Caco-2 (cell line): ENCODE results near the gene ATAD3A. TPM values are rescaled to one million over a fixed set of nuclear protein-coding genes. Genes with fewer than 3 reads are reported as not detected.
A peak's percentile ranks its signal among the peaks of the same experiment; 100 is the strongest.
"Not testable (repeated sequence)": the region's sequence is repeated elsewhere in the genome, so short reads cannot be mapped to it uniquely, and the experiment has no call there.

ENCODE experiments used
- BruUV-seq: library from RNA; stranded (reverse); fragments of 400-500 nt; replicated peaks from 2 replicates; lab custom pipeline; 2021; lab: Mats Ljungman, UMichigan
- CTCF ChIA-PET: fragments of 300-600 bp; sonication (Branson Sonifier 250); formaldehyde crosslinking; loops from one replicate; lab custom pipeline; 2022; ENCODE audit warnings: antibody characterized with exemption; lab: Charles Lee
- POLR2A ChIA-PET: fragments of 300-600 bp; sonication (Branson Sonifier 250); formaldehyde crosslinking; loops from one replicate; lab custom pipeline; 2022; ENCODE audit warnings: antibody characterized with exemption; lab: Charles Lee
- DNase-seq, 2 experiments: peaks; one replicate each; pipeline versions ENCODE4 v3.0.0 to v3.0.0-alpha.2; 2020 to 2022
- H3K27me3 ChIP-seq: replicated peaks from 2 replicates; pipeline ENCODE4 v1.6.0; 2011; ENCODE audit warnings: low read length; ENCODE audit not compliant: control insufficient read depth, insufficient read depth
- H3K36me3 ChIP-seq: 2 replicates; pipeline ENCODE4 v1.5.1; 2011; ENCODE audit warnings: low read length; ENCODE audit not compliant: control insufficient read depth, insufficient read depth
- H3K4me1 ChIP-seq: fragments of 250-450 bp; sonication (Bioruptor Pico); 2 replicates; pipeline ENCODE4 v1.5.1; 2020; ENCODE audit warnings: mild to moderate bottlenecking
- H3K4me3 ChIP-seq: 2 replicates; pipeline ENCODE4 v1.5.1; 2011; ENCODE audit warnings: low read depth, mild to moderate bottlenecking, control low read depth, low read length
- H3K9me3 ChIP-seq: fragments of 250-450 bp; sonication (Bioruptor Pico); 2 replicates; pipeline ENCODE4 v1.5.1; 2020; ENCODE audit warnings: mild to moderate bottlenecking, moderate library complexity
- H3K27ac Mint-ChIP-seq: one replicate; pipeline ENCODE4 v1.8.0; 2022; ENCODE audit warnings: mixed read lengths; ENCODE audit not compliant: unreplicated experiment
- H3K27me3 Mint-ChIP-seq: one replicate; pipeline ENCODE4 v1.8.0; 2022; ENCODE audit warnings: mixed read lengths; ENCODE audit not compliant: insufficient read depth, unreplicated experiment
- H3K36me3 Mint-ChIP-seq: one replicate; pipeline ENCODE4 v1.8.0; 2022; ENCODE audit warnings: mild to moderate bottlenecking, mixed read lengths; ENCODE audit not compliant: insufficient read depth, unreplicated experiment
- H3K4me1 Mint-ChIP-seq: one replicate; pipeline ENCODE4 v1.8.0; 2022; ENCODE audit warnings: low read depth, mixed read lengths; ENCODE audit not compliant: unreplicated experiment
- H3K4me3 Mint-ChIP-seq: one replicate; pipeline ENCODE4 v1.8.0; 2022; ENCODE audit warnings: mild to moderate bottlenecking, moderate library complexity, mixed read lengths; ENCODE audit not compliant: unreplicated experiment
- H3K9me3 Mint-ChIP-seq: one replicate; pipeline ENCODE4 v1.8.0; 2022; ENCODE audit warnings: mixed read lengths; ENCODE audit not compliant: unreplicated experiment
- intact Hi-C: fragments of 100-400 bp; cut with micrococcal nuclease; formaldehyde crosslinking; loops from one replicate; pipeline ENCODE4 v1.10.0; 2022; ENCODE audit not compliant: unreplicated experiment
- total RNA-seq: library from RNA; stranded (reverse); gene quantifications from 2 replicates; pipeline ENCODE4 v1.2.3, GENCODE V29; 2022
- TF ChIP-seq, protein P1 (sequence below), 2 experiments: fragments of 200-600 bp in 1 of 2; IDR thresholded peaks; 1 replicate in 1 of 2; 2 replicates in 1 of 2; pipeline versions ENCODE4 v1.5.1 to v1.8.0; 2011 to 2022; ENCODE audit warnings: antibody characterized with exemption in 1 of 2, control low read depth in 1 of 2, inconsistent platforms in 1 of 2, low read depth in 1 of 2, low read length in 1 of 2, mild to moderate bottlenecking in 1 of 2, moderate library complexity in 1 of 2; ENCODE audit not compliant: insufficient read depth in 1 of 2, severe bottlenecking in 1 of 2, unreplicated experiment in 1 of 2

Gene ATAD3A
- total RNA-seq, 1 experiment from 2014 or later: 58.6 TPM

DNA sequence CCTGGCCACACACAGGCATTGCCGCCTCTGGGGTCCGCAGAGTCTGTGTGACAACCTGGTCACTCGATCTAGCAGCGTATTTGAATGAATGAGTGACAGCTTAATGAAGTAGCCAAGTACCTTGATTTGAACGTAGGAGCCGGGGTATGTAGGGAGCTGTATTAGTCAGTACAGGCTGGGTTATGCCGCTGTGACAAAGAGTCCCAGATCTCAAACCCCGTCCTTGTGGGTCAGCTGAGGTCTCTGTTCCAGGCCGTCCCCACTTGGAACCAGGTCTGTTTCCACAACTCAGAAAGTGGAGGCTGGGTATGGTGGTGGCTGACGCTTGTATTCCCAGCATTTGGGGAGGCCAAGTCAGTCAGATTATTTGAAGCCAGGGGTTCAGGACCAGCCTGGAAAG, 20.4 kb upstream of the ATAD3A start:
- peaks cover 82% of the 10 kb centered on the region for H3K36me3 Mint-ChIP-seq
- H3K36me3 ChIP-seq: peaks cover 4% of the 10 kb centered on the region

DNA sequence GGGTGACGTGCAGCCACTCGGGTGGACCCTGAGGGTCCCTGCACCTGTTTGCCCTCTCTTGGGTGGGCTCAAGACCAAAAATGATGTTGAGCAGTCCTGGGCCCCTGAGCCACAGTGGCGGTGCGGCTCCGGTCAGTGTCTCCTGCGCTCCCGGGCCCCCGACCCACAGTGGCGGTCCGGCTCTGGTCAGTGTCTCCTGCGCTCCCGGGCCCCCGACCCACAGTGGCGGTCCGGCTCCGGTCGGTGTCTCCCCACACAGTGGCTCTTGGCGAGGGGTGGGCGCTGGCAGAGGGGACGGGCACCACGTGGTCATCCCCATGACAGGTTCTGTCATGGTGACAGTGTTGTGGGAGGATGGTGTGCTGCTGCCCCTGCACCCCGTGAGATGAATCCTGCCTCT, 17.7 kb upstream of the ATAD3A start:
- H3K9me3 ChIP-seq, H3K27me3 Mint-ChIP-seq, H3K4me1 Mint-ChIP-seq, H3K36me3 ChIP-seq, H3K4me3 Mint-ChIP-seq, intact Hi-C loops, H3K27ac Mint-ChIP-seq, H3K4me3 ChIP-seq, H3K4me1 ChIP-seq, H3K27me3 ChIP-seq, DNase-seq, CTCF ChIA-PET, H3K9me3 Mint-ChIP-seq, BruUV-seq, POLR2A ChIA-PET: not testable (repeated sequence)
- peaks cover 60% of the 10 kb centered on the region for H3K36me3 Mint-ChIP-seq

More for the DNA sequence above, 20.4 kb upstream of the ATAD3A start:
- H3K27ac Mint-ChIP-seq: no peak overlapping the region
- H3K9me3 Mint-ChIP-seq: no peaks in the 10 kb centered on the region
- ChIA-PET POLR2A (no interaction called here), CTCF (interaction anchor here (1.1 kb wide), 1 partner anchor 13 kb away, joined by 5 read pairs; no protein-coding TSS in a partner anchor)
- no peaks in the 10 kb centered on the region for H3K4me1 Mint-ChIP-seq
- Histone ChIP-seq H3K27me3 (no peaks in the 10 kb centered on the region), H3K4me1 (no peaks in the 10 kb centered on the region), H3K9me3 (no peaks in the 10 kb centered on the region), H3K4me3 (no peak overlapping the region)
- no peak for DNase-seq
- H3K4me3 Mint-ChIP-seq: no peak overlapping the region
- no peaks in the 10 kb centered on the region for H3K27me3 Mint-ChIP-seq
- intact Hi-C loops: no loop called here
- TF ChIP-seq, protein P1, sequence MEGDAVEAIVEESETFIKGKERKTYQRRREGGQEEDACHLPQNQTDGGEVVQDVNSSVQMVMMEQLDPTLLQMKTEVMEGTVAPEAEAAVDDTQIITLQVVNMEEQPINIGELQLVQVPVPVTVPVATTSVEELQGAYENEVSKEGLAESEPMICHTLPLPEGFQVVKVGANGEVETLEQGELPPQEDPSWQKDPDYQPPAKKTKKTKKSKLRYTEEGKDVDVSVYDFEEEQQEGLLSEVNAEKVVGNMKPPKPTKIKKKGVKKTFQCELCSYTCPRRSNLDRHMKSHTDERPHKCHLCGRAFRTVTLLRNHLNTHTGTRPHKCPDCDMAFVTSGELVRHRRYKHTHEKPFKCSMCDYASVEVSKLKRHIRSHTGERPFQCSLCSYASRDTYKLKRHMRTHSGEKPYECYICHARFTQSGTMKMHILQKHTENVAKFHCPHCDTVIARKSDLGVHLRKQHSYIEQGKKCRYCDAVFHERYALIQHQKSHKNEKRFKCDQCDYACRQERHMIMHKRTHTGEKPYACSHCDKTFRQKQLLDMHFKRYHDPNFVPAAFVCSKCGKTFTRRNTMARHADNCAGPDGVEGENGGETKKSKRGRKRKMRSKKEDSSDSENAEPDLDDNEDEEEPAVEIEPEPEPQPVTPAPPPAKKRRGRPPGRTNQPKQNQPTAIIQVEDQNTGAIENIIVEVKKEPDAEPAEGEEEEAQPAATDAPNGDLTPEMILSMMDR (IDR thresholded peaks at IDR 0.05; ENCODE audit: insufficient read depth in 1 of 2, low read depth in 1 of 2, low read length in 1 of 2, severe bottlenecking in 1 of 2, unreplicated experiment in 1 of 2): no peak
- no TSS peak for BruUV-seq

DNA sequence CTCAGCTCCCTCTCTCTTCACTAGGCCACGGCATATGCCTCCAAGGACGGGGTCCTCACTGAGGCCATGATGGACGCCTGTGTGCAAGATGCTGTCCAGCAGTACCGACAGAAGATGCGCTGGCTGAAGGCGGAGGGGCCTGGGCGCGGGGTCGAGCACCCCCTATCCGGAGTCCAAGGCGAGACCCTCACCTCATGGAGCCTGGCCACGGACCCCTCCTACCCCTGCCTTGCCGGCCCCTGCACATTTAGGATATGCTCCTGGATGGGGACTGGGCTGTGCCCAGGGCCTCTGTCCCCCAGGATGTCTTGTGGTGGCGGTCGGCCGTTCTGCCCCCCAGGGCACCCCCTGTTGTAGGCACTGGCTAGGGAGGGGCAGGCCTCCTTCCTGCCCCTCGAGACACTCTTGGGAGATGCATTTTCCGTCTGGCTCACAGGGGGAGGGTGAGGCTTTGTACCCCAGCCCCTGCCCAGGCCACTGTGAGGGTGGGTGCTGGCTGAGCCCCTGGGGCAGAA, 16.4 kb upstream of the ATAD3A start:
- H3K36me3 ChIP-seq, H3K27ac Mint-ChIP-seq, H3K4me3 ChIP-seq, POLR2A ChIA-PET, BruUV-seq, H3K9me3 Mint-ChIP-seq, H3K4me1 ChIP-seq, CTCF ChIA-PET, DNase-seq, H3K9me3 ChIP-seq, H3K4me3 Mint-ChIP-seq, H3K27me3 ChIP-seq, intact Hi-C loops, H3K4me1 Mint-ChIP-seq, H3K27me3 Mint-ChIP-seq: not testable (repeated sequence)
- peaks cover 48% of the 10 kb centered on the region for H3K36me3 Mint-ChIP-seq

DNA sequence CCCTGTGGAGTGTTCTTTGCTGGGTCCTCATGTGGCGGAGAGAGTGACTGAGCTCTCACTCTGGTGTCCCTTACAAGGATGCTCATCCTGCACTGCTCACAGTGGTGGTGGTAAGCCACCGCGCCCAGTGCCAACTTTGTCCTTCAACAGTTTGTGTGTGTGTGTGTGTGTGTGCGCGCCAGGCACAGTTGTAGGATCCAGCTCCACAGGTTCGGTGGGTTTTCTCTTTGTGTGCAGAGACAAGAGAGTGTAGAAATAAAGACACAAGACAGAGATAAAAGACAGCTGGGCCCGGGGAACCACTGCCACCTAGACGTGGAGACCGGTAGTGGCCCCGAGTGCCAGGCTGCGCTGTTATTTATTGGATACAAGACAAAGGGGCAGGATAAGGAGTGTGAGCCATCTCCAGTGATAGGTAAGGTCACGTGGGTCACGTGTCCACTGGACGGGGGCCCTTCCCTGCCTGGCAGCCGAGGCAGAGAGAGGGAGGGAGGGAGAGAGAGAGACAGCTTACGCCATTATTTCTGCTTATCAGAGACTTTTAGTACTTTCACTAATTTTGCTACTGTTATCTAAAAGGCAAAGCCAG, 7.1 kb upstream of the ATAD3A start:
- ChIA-PET CTCF (interaction anchor here (0.5 to 1.2 kb wide), 5 partner anchors 13 to 116 kb away, joined by 3 to 5 read pairs (median 3); no protein-coding TSS in a partner anchor), POLR2A (interaction anchor here (0.5 to 1.0 kb wide), 3 partner anchors 63 to 106 kb away, joined by 3 to 6 read pairs (median 4); partner anchors contain the start of gene CCNL2)
- H3K36me3 ChIP-seq, H3K9me3 Mint-ChIP-seq, BruUV-seq, H3K4me1 ChIP-seq, H3K27me3 Mint-ChIP-seq, H3K27me3 ChIP-seq, H3K4me1 Mint-ChIP-seq, H3K9me3 ChIP-seq: not testable (repeated sequence)
- TF ChIP-seq, protein P1 (IDR thresholded peaks at IDR 0.05; ENCODE audit: insufficient read depth in 1 of 2, low read depth in 1 of 2, low read length in 1 of 2, severe bottlenecking in 1 of 2, unreplicated experiment in 1 of 2): peak; percentile 53 to 61
- H3K4me3 Mint-ChIP-seq: peak overlapping the region; percentile 87
- DNase-seq: peak; percentile 82 to 88
- peak overlapping the region; percentile 25 for H3K4me3 ChIP-seq
- intact Hi-C loops: loop anchor here (10.0 kb wide), 1 partner anchor 160 kb away; the partner anchor contains the start of gene DVL1
- H3K36me3 Mint-ChIP-seq: peaks cover 13% of the 10 kb centered on the region
- peak overlapping the region; percentile 88 for H3K27ac Mint-ChIP-seq
